T-helper 2 cell treated with Interferon-gamma antibody and Interleukin-4, amounts not matched to agents 100 ng/mL and 5 ng/mL, for 36 hours (primary cell): ENCODE results near the gene CDR2. TPM values are rescaled to one million over a fixed set of nuclear protein-coding genes. Genes with fewer than 3 reads are reported as not detected.
"Not testable (repeated sequence)": the region's sequence is repeated elsewhere in the genome, so short reads cannot be mapped to it uniquely, and the experiment has no call there.

Experiments
- intact Hi-C: fragments of 100-400 bp; cut with micrococcal nuclease; formaldehyde crosslinking; loops from one replicate; pipeline ENCODE4 v1.15.1; 2023
- total RNA-seq: library from RNA; stranded (reverse); gene quantifications from 2 replicates; pipeline ENCODE4 v1.2.3, GENCODE V29; 2022

Gene CDR2
- 39.8 and 45.9 TPM in 2 replicates for total RNA-seq

- intact Hi-C loops = loop anchor here (1.0 to 5.0 kb wide), 6 partner anchors 16 to 184 kb away; partner anchors contain the start of gene POLR3E
Observed at GRCh38 chr16:22374311-22375116, at the start of gene CDR2. TSS of gene CDR2 (minus strand) at chr16:22374619. CDS start at chr16:22374309, 310 bp downstream.

GRCh38 chr16:22423716-22424115 lies 49.3 kb upstream of the CDR2 start:
- intact Hi-C loops = loop anchor here (10.0 kb wide), 1 partner anchor 99 kb away; no protein-coding TSS in a partner anchor

GRCh38 chr16:22421136-22421535 lies 46.7 kb upstream of the CDR2 start:
- intact Hi-C loops = loop anchor here (10.0 kb wide), 1 partner anchor 96 kb away; no protein-coding TSS in a partner anchor

GRCh38 chr16:22420606-22421135 lies 46.3 kb upstream of the CDR2 start:
- intact Hi-C loops = loop anchor here (10.0 kb wide), 1 partner anchor 96 kb away; no protein-coding TSS in a partner anchor

GRCh38 chr16:22419908-22420307 lies 45.5 kb upstream of the CDR2 start:
- intact Hi-C loops = loop anchor here (10.0 kb wide), 1 partner anchor 95 kb away; no protein-coding TSS in a partner anchor

- intact Hi-C loops = no loop called here
Observed at GRCh38 chr16:22418826-22419225, 44.4 kb upstream of the CDR2 start.

- intact Hi-C loops = not testable (repeated sequence)
Observed at GRCh38 chr16:22417798-22418197, 43.4 kb upstream of the CDR2 start.

- intact Hi-C loops = no loop called here
Observed at GRCh38 chr16:22417019-22417418, 42.6 kb upstream of the CDR2 start.

GRCh38 chr16:22413819-22414218 lies 39.4 kb upstream of the CDR2 start:
- intact Hi-C loops = no loop called here

- intact Hi-C loops = no loop called here
Observed at GRCh38 chr16:22407486-22407885, 33.1 kb upstream of the CDR2 start.

GRCh38 chr16:22402191-22402590 lies 27.8 kb upstream of the CDR2 start:
- intact Hi-C loops = no loop called here

- intact Hi-C loops = no loop called here
Observed at GRCh38 chr16:22400900-22401299, 26.5 kb upstream of the CDR2 start.

- intact Hi-C loops = no loop called here
Observed at GRCh38 chr16:22397931-22398330, 23.5 kb upstream of the CDR2 start.

GRCh38 chr16:22397464-22397863 lies 23.0 kb upstream of the CDR2 start:
- intact Hi-C loops = no loop called here

- intact Hi-C loops = no loop called here
Observed at GRCh38 chr16:22395960-22396359, 21.5 kb upstream of the CDR2 start.

GRCh38 chr16:22394121-22394520 lies 19.7 kb upstream of the CDR2 start:
- intact Hi-C loops = no loop called here

- intact Hi-C loops = no loop called here
Observed at GRCh38 chr16:22388101-22388644, 13.8 kb upstream of the CDR2 start.

GRCh38 chr16:22386976-22387375 lies 12.6 kb upstream of the CDR2 start:
- intact Hi-C loops = no loop called here

- intact Hi-C loops = no loop called here
Observed at GRCh38 chr16:22385196-22385595, 10.8 kb upstream of the CDR2 start.

- intact Hi-C loops = no loop called here
Observed at GRCh38 chr16:22383827-22384226, 9.4 kb upstream of the CDR2 start.

- intact Hi-C loops = no loop called here
Observed at GRCh38 chr16:22381392-22381791, 7.0 kb upstream of the CDR2 start.

- intact Hi-C loops = no loop called here
Observed at GRCh38 chr16:22380529-22380928, 6.1 kb upstream of the CDR2 start.
